Naive B cell (primary cell): ENCODE data around the gene LRMDA. TPM values are rescaled to one million over a fixed set of nuclear protein-coding genes. Genes with fewer than 3 reads are reported as not detected.

Source experiments
- ATAC-seq, 2 donors: fragments of 150-1000 bp; cut with Tn5 transposase; 2 replicates each; pipeline ENCODE4 v1.10.0; 2021; ENCODE audit warnings: low read depth in 2 of 2, mild to moderate bottlenecking in 2 of 2, moderate library complexity in 2 of 2
- DNase-seq: peaks from one replicate; pipeline ENCODE4 v3.0.0; 2022
- H3K27ac Mint-ChIP-seq, 6 donors: one replicate each; pipeline ENCODE4 v1.8.0; 2020 to 2022; ENCODE audit warnings: mild to moderate bottlenecking in 6 of 6, mixed read lengths in 6 of 6, moderate library complexity in 5 of 6, inconsistent platforms in 2 of 6
- H3K27me3 Mint-ChIP-seq, 3 donors: one replicate each; pipeline ENCODE4 v1.8.0; 2021 to 2022; ENCODE audit warnings: mixed read lengths in 3 of 3, mild to moderate bottlenecking in 1 of 3
- H3K36me3 Mint-ChIP-seq, 2 donors: one replicate each; pipeline ENCODE4 v1.8.0; 2020 to 2022; ENCODE audit warnings: mixed read lengths in 2 of 2, inconsistent platforms in 1 of 2, mild to moderate bottlenecking in 1 of 2
- H3K4me1 Mint-ChIP-seq, 3 donors: one replicate each; pipeline ENCODE4 v1.8.0; 2020 to 2022; ENCODE audit warnings: mixed read lengths in 3 of 3, inconsistent platforms in 1 of 3, mild to moderate bottlenecking in 1 of 3, moderate library complexity in 1 of 3
- H3K4me3 Mint-ChIP-seq, 8 donors: one replicate each; pipeline ENCODE4 v1.8.0; 2020 to 2022; ENCODE audit warnings: mild to moderate bottlenecking in 8 of 8, mixed read lengths in 8 of 8, moderate library complexity in 8 of 8, inconsistent platforms in 2 of 8
- H3K9me3 Mint-ChIP-seq, 7 donors: one replicate each; pipeline ENCODE4 v1.8.0; 2020 to 2022; ENCODE audit warnings: mixed read lengths in 7 of 7, mild to moderate bottlenecking in 5 of 7, inconsistent platforms in 2 of 7, moderate library complexity in 1 of 7
- polyA plus RNA-seq, 6 donors: library from polyadenylated mRNA; unstranded; fragments of 300-500 nt; fragmentation: Illumina TruSeq; gene quantifications; one replicate each; pipeline ENCODE4 v1.2.3, GENCODE V29; 2021; ENCODE audit warnings: low read depth in 6 of 6

Gene LRMDA
- polyA plus RNA-seq, 6 donors from 2014 or later, result 2.1 TPM; not detected in 5

- Mint-ChIP-seq H3K4me1 (no peaks in the 10 kb centered on the region), H3K27me3 (no peaks in the 10 kb centered on the region), H3K4me3 (no peak overlapping the region), H3K27ac (no peak overlapping the region), H3K9me3 (peaks cover 0 to 5% (median 3%) of the 10 kb centered on the region in 7 donors), H3K36me3 (no peaks in the 10 kb centered on the region)
- no peak for DNase-seq
- no peak for ATAC-seq
Measured at GRCh38 chr10:76160446-76161300, 729.2 kb downstream of the LRMDA start.

GRCh38 chr10:76161301-76161582 lies 729.8 kb downstream of the LRMDA start:
- Mint-ChIP-seq H3K27ac (no peak overlapping the region), H3K4me3 (no peak overlapping the region), H3K4me1 (no peaks in the 10 kb centered on the region), H3K36me3 (no peaks in the 10 kb centered on the region), H3K9me3 (peaks cover 2 to 11% (median 4%) of the 10 kb centered on the region in 7 donors), H3K27me3 (no peaks in the 10 kb centered on the region)
- ATAC-seq, result no peak
- no peak for DNase-seq

GRCh38 chr10:76168437-76168836 lies 737.0 kb downstream of the LRMDA start:
- no peak overlapping the region for H3K4me3 Mint-ChIP-seq
- DNase-seq, result no peak

GRCh38 chr10:76169246-76169645 lies 737.8 kb downstream of the LRMDA start:
- no peak overlapping the region for H3K27ac Mint-ChIP-seq
- H3K9me3 Mint-ChIP-seq, result peaks cover 5 to 17% (median 9%) of the 10 kb centered on the region in 7 donors
- H3K27me3 Mint-ChIP-seq, result no peaks in the 10 kb centered on the region
- ATAC-seq, result no peak
- H3K4me1 Mint-ChIP-seq, result no peaks in the 10 kb centered on the region
- no peaks in the 10 kb centered on the region for H3K36me3 Mint-ChIP-seq
- no peak for DNase-seq
- no peak overlapping the region for H3K4me3 Mint-ChIP-seq

More at GRCh38 chr10:76168437-76168836, 737.0 kb downstream of the LRMDA start:
- Mint-ChIP-seq H3K36me3 (no peaks in the 10 kb centered on the region), H3K9me3 (peaks cover 5 to 17% (median 9%) of the 10 kb centered on the region in 7 donors), H3K4me1 (no peaks in the 10 kb centered on the region), H3K27me3 (no peaks in the 10 kb centered on the region), H3K27ac (no peak overlapping the region)
- ATAC-seq, result no peak

- no peaks in the 10 kb centered on the region for H3K4me1 Mint-ChIP-seq
- H3K27ac Mint-ChIP-seq, result no peak overlapping the region
- ATAC-seq (no peak), DNase-seq (no peak)
- H3K9me3 Mint-ChIP-seq, result peaks cover 1 to 5% (median 4%) of the 10 kb centered on the region in 7 donors
- H3K36me3 Mint-ChIP-seq, result no peaks in the 10 kb centered on the region
- H3K4me3 Mint-ChIP-seq, result no peak overlapping the region
- no peaks in the 10 kb centered on the region for H3K27me3 Mint-ChIP-seq
Measured at GRCh38 chr10:76172020-76172419, 740.6 kb downstream of the LRMDA start.

- H3K27ac Mint-ChIP-seq, result no peak overlapping the region
- no peak overlapping the region for H3K4me3 Mint-ChIP-seq
- no peaks in the 10 kb centered on the region for H3K4me1 Mint-ChIP-seq
- no peaks in the 10 kb centered on the region for H3K27me3 Mint-ChIP-seq
- DNase-seq, result no peak
- peaks cover 0 to 5% (median 0%) of the 10 kb centered on the region in 7 donors for H3K9me3 Mint-ChIP-seq
- ATAC-seq, result no peak
- no peaks in the 10 kb centered on the region for H3K36me3 Mint-ChIP-seq
Measured at GRCh38 chr10:76175533-76176165, 744.2 kb downstream of the LRMDA start.

- Mint-ChIP-seq H3K27me3 (no peaks in the 10 kb centered on the region), H3K4me3 (no peak overlapping the region), H3K9me3 (peaks cover 0 to 5% (median 3%) of the 10 kb centered on the region in 7 donors), H3K36me3 (no peaks in the 10 kb centered on the region), H3K27ac (no peak overlapping the region), H3K4me1 (no peaks in the 10 kb centered on the region)
- no peak for ATAC-seq
- DNase-seq, result no peak
Measured at GRCh38 chr10:76176166-76176550, 744.7 kb downstream of the LRMDA start.

GRCh38 chr10:76177936-76178335 lies 746.5 kb downstream of the LRMDA start:
- Mint-ChIP-seq H3K27ac (no peak overlapping the region), H3K36me3 (no peaks in the 10 kb centered on the region), H3K4me1 (no peaks in the 10 kb centered on the region), H3K4me3 (no peak overlapping the region), H3K9me3 (peaks cover 0 to 5% (median 0%) of the 10 kb centered on the region in 7 donors), H3K27me3 (no peaks in the 10 kb centered on the region)
- ATAC-seq (no peak), DNase-seq (no peak)

- DNase-seq, result no peak
Measured at GRCh38 chr10:76178532-76179292, 747.3 kb downstream of the LRMDA start.

GRCh38 chr10:76179806-76180205 lies 748.4 kb downstream of the LRMDA start:
- Mint-ChIP-seq H3K4me1 (no peaks in the 10 kb centered on the region), H3K27ac (no peak overlapping the region), H3K36me3 (no peaks in the 10 kb centered on the region), H3K27me3 (no peaks in the 10 kb centered on the region), H3K9me3 (peaks cover 0 to 5% (median 0%) of the 10 kb centered on the region in 7 donors), H3K4me3 (no peak overlapping the region)
- ATAC-seq, result no peak
- no peak for DNase-seq

More at GRCh38 chr10:76178532-76179292, 747.3 kb downstream of the LRMDA start:
- peaks cover 0 to 5% (median 0%) of the 10 kb centered on the region in 7 donors for H3K9me3 Mint-ChIP-seq
- ATAC-seq, result no peak
- H3K4me1 Mint-ChIP-seq, result no peaks in the 10 kb centered on the region
- H3K4me3 Mint-ChIP-seq, result no peak overlapping the region
- no peaks in the 10 kb centered on the region for H3K27me3 Mint-ChIP-seq
- H3K27ac Mint-ChIP-seq, result no peak overlapping the region
- no peaks in the 10 kb centered on the region for H3K36me3 Mint-ChIP-seq

- H3K9me3 Mint-ChIP-seq, result peaks cover 0 to 5% (median 0%) of the 10 kb centered on the region in 7 donors
- H3K27ac Mint-ChIP-seq, result no peak overlapping the region
- no peak overlapping the region for H3K4me3 Mint-ChIP-seq
- H3K27me3 Mint-ChIP-seq, result peaks cover 0 to 4% (median 0%) of the 10 kb centered on the region in 3 donors
- no peaks in the 10 kb centered on the region for H3K4me1 Mint-ChIP-seq
- no peaks in the 10 kb centered on the region for H3K36me3 Mint-ChIP-seq
- ATAC-seq, result no peak
- no peak for DNase-seq
Measured at GRCh38 chr10:76184647-76185046, 753.2 kb downstream of the LRMDA start.

- ATAC-seq, result no peak
- H3K36me3 Mint-ChIP-seq, result no peaks in the 10 kb centered on the region
- no peak for DNase-seq
- H3K4me3 Mint-ChIP-seq, result no peak overlapping the region
- no peaks in the 10 kb centered on the region for H3K4me1 Mint-ChIP-seq
- H3K27ac Mint-ChIP-seq, result no peak overlapping the region
- H3K9me3 Mint-ChIP-seq, result peaks cover 0 to 5% (median 0%) of the 10 kb centered on the region in 7 donors
- peaks cover 0 to 4% (median 0%) of the 10 kb centered on the region in 3 donors for H3K27me3 Mint-ChIP-seq
Measured at GRCh38 chr10:76185471-76186301, 754.3 kb downstream of the LRMDA start.

GRCh38 chr10:76188216-76188615 lies 756.8 kb downstream of the LRMDA start:
- DNase-seq, result no peak
- ATAC-seq, result no peak
- H3K9me3 Mint-ChIP-seq, result peaks cover 0 to 5% (median 0%) of the 10 kb centered on the region in 7 donors
- H3K4me3 Mint-ChIP-seq, result no peak overlapping the region
- H3K4me1 Mint-ChIP-seq, result no peaks in the 10 kb centered on the region
- H3K27me3 Mint-ChIP-seq, result peaks cover 0 to 4% (median 0%) of the 10 kb centered on the region in 3 donors
- H3K27ac Mint-ChIP-seq, result no peak overlapping the region
- H3K36me3 Mint-ChIP-seq, result no peaks in the 10 kb centered on the region
